GM19023 (cell line): ENCODE data around the gene LRP1B.

Experiments used
- ATAC-seq: cut with Tn5 transposase; IDR thresholded peaks from one replicate; pipeline ENCODE4 v1.9.1; 2021; ENCODE audit warnings: mild to moderate bottlenecking, moderate library complexity; ENCODE audit not compliant: unreplicated experiment

LRP1B gene

DNA sequence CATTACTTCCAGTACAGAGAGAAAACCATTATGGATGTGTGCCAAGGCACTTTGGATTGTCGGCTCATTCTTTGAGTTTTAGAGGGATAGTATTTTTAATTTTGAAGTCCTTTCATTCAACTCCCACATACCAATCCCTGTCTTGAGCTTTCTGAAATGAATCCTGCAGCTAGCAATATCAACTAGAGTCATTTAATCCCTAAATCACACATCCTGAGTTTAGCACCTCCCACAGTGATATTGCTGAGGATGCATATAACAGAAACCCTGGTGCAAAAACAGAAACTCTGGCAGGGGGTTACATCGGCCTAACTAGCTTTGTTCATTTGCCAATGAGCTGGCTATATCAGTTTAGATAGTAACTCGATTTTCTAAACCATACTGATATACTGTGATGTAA is 427.3 kb downstream of the LRP1B start:
- no peak for ATAC-seq

DNA sequence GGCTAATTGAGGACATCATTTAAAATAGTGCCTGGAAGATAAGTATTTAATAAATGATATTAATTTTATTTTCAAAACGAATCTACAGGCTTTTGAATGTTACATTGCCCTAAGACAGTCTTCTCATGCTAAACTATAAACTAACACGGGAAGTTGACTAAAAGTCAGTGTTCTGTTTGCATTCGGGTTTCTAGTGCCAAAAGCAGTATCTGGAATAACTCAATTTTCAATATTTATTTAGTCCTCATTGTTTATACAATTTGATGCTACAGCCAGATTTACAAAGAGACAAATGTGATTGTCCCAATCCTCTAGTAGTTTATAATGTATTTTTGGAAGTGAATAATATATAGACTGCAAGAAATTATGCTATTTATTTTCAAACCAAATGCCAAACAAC is 429.2 kb downstream of the LRP1B start:
- no peak for ATAC-seq

DNA sequence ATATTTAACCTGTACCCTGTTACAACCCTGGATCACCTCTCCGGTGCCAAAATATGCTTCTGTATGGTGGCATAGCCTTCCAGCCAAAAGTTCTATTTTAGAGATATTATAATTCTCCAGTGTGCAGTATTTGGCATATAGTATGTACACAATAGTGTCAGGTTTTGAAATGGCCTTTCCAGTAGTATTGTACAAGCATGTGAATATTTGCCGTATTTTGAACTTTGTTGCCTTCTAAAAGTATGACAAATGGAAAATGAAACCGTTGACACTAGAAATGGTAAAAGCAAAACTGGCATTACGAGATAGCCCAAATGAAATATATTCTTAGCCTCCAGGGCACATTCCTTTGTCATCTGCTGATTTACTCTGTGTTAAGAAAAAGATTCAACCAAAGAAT is 431.2 kb downstream of the LRP1B start:
- no peak for ATAC-seq

DNA sequence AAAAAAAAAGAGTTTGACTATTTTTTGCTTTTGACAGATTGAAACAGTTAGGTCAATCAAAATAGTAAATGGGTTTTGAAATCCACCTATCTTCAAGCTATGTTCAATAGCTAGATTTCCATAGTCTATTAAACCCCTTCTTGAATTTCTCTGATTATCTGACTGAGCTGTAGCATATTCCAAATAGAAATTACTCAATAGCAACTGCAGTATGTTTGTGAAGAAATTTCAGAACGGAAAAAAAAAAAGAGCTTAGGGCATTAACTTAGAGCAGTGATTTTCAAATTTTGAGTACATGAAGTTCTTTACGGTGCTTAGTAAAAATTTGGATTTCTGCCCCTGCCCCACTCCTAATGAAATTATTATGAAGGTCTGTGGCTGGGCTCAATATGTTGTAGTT is 432.3 kb downstream of the LRP1B start:
- ATAC-seq = no peak

DNA sequence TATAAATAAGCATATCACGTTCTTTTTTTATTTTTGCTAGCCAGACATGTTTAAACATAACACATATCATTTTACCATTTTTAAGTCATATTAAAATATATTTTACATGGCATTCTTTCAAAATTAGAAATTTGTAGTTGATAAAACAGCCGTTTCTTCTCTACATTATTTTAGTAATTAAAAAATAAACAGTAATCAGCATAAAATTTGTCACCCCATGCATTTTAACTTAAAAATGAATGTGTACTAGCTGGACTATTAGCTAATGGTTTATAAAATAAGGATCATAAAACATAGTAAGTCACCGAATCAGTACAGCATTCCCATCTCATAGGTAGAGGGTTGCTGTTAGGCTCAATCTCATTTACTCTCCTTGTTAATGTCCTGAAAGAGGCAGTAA is 433.8 kb downstream of the LRP1B start:
- ATAC-seq = no peak

DNA sequence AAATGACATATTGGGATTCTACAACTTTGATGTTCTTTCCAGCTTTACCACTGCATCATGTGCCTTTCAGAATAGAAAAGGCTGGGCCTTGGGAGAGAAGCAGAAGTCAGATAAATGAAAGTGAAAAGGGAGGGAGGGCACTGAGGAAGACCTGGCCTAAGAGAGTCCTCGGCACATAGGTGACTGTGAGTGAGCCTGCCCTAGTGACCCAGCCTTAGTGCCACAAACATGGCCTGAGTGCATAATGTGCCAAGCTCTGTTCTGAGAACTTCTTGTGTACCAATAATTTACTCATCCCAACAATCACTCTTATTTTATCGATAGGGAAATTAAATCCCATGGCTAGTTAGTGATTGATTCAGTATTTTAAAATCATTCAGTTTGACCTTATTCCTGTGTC is 436.6 kb downstream of the LRP1B start:
- no peak for ATAC-seq

DNA sequence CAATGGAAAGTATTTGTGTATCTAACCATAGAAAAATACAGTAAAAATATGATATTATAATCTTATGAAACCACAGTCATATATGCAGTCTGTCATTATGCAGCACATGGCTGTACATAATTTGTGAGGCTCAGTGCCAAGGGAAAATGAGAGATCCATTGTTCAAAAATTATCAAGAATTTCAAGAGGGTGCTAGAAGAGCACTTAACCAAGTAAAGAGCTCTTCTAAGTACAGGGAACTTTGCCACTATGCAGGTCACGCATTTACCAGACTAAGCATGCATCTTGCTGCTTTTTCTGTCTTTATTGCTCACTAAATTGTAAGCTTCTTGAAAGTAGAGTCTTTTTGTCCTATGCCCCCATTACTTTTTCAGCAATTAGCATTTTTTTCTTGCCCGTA is 438.0 kb downstream of the LRP1B start:
- ATAC-seq = no peak

DNA sequence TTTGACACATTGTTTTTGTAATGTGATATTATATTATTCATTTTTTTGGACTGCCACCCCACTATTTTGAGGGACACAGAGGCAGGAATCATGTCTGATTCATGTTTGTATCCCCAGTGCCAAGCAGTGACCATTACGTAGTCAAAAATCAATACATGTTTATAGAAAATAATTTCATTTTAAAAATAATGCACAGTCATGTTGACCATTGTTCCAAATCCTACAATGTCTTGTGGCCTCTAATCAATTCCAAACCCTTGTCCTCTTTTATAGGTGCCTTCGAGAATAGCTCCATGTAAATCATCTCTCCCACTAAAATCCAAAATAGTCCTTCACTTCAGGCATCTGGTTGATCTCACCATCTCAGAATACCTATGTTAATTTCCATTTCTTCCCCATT is 454.7 kb downstream of the LRP1B start:
- no peak for ATAC-seq

DNA sequence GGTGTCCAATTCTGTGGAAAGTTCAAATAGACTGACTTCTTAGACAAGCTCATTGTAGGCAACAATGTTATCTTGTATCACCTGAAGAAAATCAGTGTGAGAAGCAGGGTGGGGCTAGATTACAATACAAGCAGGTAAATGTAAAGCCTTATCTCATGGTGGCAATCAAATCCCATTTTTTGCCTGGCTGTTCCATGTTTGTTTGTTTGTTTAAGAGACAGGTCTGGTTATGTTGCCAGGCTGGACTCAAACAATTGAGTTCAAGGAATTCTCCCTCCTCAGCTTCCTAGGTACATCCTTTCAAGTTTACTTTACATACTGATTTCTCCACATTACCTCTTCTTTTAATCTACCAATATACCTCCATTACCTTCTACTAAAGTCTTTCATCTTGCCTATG is 464.6 kb downstream of the LRP1B start:
- no peak for ATAC-seq

DNA sequence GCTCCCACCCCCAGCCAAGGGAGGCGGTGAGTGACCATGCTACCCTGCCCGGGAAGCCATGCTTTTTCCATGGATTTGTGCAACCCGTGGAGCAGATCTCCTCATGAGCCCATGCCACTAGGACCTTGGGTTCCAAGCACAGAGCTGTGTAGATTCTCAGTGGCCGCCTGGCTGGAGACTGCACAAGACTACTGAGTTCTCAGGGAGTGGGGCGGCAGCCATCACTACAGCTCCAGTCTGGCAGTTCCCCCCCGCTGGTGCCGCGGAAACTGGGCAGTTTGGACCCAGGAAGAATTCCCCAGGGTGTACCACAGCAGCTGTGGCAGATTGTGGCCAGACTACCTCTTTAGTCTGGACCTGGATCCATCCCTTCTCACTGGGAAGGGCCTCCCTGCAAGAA is 470.6 kb downstream of the LRP1B start:
- ATAC-seq = no peak

DNA sequence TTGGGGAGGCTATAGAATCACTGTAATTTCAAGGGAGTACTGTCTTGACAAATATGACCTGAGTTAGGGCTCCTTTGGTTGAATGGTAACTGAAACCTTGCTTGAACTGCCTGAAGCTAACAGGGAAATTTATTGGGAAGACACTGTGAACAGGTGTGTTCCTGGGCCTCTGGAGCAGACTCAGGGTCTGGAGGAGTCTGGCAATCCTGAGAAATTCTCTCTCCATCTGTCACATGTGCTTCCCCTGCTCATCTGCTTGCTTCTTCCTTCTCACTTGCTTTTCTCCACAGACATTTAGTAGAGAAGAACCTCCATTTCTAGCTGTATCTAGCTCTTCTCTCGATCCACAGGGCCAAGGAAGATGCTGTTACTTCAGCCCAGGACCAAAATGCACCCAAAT is 476.5 kb downstream of the LRP1B start:
- ATAC-seq = no peak

DNA sequence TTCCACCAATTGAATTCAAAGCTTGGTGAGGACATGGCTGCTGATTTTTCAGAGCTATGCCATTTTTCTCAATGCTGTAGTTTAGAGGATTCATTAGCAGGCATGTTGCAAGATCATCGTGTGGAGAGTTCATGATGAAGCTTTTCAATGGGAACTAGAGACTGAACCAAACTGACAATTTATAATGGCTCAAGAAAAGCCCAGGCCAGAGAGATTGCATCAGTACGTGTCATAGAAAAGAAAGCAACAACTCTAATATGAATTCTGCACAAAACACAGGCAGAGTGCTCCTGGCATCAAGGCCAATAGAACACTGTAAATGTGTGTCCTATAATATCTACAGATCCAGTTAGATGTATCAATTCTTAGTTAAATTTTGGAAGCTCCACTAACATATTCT is 477.6 kb downstream of the LRP1B start:
- no peak for ATAC-seq

DNA sequence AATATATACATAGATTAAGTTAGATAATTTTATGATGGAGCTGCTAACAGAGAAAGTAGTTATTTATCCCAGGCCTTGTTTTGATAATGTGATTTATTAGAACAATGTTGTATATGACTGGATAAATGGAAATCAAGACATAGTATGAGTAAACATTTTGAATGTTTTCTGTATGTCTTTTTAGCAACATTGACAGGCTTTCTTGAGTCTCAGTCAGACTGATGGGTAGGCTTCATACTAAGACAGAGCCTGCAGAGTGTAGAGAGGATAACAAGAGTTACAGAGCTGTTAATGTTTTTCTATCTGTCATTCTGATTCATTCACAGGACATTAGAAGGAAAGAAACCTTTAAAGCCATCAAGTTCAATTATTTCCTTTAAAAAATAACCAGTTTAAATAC is 478.5 kb downstream of the LRP1B start:
- ATAC-seq = no peak

DNA sequence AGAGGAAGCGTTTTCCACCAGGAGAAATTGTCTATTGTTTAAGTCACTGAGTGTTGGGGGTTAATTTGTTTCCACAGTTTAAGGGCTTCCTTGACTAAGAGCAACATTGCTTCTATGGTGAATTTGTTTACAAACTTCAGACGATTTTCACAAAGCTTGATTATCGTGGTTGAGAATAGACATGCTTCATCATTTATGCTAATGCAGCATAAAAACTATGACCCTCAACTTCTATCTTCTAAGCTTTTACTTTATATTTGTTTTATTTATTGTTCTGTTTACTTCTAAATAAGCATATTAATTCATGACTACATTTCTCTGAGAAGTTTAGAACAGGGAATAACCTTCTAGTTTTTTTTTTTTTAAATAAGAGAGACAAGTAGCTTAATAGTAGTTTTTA is 483.5 kb downstream of the LRP1B start:
- ATAC-seq = no peak

DNA sequence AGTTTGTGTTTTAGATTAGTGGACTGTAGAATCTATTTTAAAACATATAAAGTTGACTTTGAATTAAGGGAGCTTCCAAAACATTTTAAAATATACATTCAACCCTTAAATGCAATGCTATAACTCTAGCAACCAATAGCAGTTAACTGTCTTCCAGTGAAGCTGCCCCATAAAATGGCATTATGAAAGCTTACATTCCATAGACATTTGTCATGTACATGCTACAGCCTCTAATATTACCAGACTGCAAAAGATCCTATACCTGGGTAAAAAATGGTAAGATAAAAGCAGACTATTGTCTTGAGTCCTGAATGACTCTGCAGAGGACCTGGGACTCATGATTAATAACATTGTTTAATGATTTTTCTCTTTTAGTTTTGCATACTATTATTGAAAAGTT is 489.4 kb downstream of the LRP1B start:
- ATAC-seq = no peak

DNA sequence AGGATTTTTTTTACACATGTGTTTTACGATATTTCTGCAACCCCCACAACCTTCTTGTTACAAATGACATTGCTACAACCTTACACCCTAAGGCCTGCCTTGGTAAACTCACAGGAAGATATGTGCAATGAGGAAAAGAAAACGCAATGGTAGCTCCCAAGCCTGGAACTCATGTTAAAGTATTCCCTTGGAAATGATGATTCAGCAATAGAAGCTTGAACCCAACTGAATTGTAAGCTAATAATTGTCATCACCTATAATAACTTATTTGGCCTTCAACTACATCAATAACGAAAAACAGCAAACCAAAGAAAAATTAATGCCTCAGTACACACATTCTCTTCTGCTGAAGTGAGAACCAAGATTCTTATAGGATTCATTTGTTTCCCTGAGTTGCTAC is 491.0 kb downstream of the LRP1B start:
- ATAC-seq = no peak

DNA sequence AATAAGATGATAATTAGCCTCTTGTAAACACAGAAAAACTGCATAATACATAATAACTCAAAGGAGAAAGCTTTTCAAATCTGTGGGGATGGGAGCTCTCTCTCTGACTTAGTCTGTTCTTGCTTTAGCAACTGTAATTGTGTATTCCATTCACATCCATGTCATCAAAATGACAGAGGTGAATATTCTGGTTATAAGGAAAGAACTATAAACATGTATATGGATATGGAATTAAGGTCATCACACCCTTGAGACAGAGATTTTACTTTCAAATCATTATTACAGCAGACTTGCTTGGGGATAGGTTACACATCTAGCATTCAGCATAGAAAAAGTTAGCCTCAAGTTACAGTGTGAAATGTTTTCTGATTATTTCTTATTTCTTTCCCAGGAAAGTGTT is 497.7 kb downstream of the LRP1B start:
- no peak for ATAC-seq

DNA sequence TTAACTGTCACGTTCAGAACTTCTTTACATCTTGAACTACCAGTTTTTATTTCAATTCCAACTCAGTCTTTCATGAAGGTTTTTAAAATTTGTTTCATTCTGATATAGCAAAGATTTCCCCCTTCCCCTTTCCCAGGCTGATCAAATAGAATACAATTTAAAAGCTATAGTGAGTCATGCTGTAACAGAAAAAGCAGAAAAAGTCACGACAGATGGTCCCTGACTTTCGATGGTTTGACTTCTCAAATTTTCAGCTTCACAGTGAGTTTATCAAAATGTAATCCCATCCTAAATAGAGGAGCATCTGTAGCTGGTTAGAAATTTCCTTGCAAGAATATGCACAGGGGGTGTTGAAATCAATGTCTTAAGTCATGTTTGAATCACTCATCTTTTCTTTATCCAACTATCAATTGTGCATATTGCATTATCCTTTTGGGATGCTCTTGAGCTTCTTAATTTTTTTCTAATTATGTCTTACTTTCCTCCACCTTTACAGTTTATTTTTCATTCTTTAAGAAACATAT is 500.3 kb downstream of the LRP1B start:
- no peak for ATAC-seq

DNA sequence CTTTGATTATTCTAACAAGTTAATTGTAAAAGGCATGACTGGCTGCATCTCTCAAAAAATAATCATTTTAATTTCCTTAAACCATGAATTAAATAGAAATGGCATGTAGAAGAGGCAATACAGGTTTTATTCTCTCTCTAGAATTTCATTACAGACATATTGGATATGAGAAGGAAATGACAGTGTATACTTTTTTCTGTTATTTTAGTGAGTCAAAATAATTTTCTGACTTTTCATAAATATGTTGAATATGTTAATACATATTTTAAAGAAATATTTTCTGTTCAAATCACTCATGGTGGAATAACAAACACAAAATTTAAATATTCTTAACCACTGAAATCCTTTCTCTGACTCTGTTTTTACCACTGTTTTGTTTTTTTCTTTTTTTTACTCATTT is 510.4 kb downstream of the LRP1B start:
- ATAC-seq = no peak

DNA sequence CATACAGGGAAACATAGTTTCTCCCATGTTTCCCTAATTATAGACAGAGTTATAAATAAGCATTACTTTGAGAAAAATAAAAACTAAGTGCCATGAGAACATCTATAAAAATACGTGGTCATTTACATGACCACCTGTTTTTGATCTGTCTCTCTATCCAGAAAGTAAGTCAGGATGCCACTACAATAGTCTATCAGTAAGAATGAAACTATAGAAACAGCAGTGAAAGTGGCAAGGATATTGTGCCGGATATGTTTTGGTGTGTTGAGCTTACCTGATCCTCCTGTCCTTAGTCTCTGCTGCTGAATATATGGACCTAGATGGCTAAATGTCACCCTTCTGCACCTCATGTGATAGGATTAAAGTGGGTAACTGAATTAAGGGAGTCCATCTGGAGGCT is 512.4 kb downstream of the LRP1B start:
- ATAC-seq = no peak

DNA sequence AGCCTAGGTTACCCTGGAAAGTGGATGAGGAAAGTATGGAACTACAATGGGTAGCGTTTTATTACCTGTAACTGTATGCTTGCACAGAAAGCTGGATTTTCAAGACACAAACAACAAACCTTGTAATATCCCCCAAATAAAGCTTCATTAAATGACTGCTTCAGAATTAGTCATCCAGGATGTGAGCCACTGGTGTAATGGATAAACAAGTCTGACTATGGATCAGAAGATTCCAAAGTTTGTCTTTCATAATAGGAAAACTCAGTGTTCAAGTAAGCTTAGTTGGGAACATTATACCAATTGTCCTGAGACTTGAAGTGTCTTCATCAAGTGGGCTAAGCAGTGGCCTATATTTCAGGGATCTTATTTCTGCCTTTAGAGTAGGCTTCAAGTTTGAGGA is 518.8 kb downstream of the LRP1B start:
- no peak for ATAC-seq

DNA sequence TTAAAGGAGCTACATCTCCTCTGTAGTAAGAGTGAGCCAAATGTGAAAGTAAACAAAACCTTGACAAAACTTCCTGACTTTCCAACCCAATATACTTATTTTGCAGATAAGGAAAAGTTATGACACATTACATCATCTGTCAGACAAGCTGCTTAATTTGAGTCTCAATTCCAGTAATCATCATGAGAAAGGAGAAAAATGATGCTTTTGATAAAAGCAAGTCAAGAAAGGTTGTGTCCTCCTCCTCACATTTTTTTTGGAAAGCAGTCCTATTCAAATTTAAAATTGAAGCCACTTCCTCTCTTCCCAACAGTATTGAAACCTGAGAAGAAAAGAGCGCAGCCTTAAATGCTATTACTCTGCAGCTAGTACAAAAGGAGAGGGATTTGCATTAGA is 519.6 kb downstream of the LRP1B start:
- ATAC-seq = no peak

DNA sequence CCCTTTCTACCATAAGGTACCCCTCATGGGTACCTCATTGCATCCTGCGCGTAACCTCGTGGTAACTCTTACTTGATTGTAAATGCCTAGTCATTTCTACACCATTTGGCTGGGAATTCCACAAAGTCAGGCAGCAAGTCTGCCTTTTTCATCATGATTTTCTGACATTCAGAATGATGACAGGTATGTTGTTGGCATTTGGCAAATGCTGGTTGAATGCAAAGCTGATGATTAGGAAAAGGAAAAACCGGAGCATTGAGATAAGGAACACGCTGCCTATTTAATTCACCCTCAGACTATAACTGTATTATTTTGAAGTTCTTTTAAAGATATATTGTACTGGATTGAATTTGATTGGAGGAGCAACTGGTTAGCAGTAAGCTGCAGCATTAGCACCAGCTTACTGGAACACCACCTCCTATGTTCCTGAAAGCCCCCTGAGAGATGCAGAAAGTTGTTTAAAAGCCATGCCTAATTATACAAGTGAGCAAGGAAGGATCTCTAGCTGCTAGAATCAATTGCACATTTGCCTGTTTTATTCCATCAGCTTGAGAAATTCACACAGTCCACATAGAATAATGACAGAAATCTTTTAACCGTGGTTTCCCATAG is 520.1 kb downstream of the LRP1B start:
- no peak for ATAC-seq

DNA sequence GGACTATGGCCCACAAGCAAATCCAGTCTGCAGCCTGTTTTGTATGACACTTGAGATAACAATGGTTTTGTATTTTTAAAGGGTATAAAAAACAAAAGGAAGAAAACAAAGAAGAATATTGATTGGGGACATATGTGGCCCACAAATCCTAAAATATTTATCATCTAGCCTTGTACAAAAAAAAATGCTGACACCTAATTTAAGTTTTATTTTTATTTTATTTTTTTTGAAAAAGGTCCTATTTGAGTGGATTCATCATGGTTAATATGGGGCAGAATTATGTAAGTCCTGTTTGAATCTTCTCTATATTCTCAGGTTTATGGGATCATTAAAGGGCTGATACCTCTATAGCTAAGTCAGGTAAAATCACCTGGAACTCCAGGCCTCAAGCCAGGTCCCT is 525.7 kb downstream of the LRP1B start:
- no peak for ATAC-seq
